Body of pancreas (tissue), 4 donors: ENCODE results near the gene MTRF1L. TPM values are rescaled to one million over a fixed set of nuclear protein-coding genes. Genes with fewer than 3 reads are reported as not detected.

Source experiments
- ATAC-seq: fragments of 150-250 bp; one replicate; pipeline ENCODE4 v1.9.1; 2016
- DNase-seq, 4 donors: peaks; one replicate each; pipeline ENCODE4 v3.0.0-alpha.2; 2019
- H3K27ac ChIP-seq, 4 donors: fragments of 200-600 bp; sonication (generic); 1 replicate in 3 of 4; 2 replicates in 1 of 4; pipeline versions ENCODE4 v1.5.1 to v1.6.1; 2016 to 2019; ENCODE audit warnings: mild to moderate bottlenecking in 1 of 4, mixed read lengths in 1 of 4, moderate library complexity in 1 of 4
- H3K27me3 ChIP-seq, 2 donors: fragments of 200-600 bp; sonication (generic); one replicate each; pipeline ENCODE4 v1.6.0; 2016; ENCODE audit warnings: mild to moderate bottlenecking in 1 of 2
- H3K36me3 ChIP-seq, 2 donors: fragments of 200-600 bp; sonication (generic); replicated peaks in 1 of 2; 2 replicates each; pipeline ENCODE4 v1.5.1; 2016; ENCODE audit warnings: low read depth in 2 of 2; ENCODE audit not compliant: insufficient read depth in 1 of 2
- H3K4me1 ChIP-seq: fragments of 200-600 bp; sonication (generic); one replicate; pipeline ENCODE4 v1.6.0; 2016
- H3K4me3 ChIP-seq, 2 donors: fragments of 200-600 bp; sonication (generic); 1 replicate in 1 of 2; 2 replicates in 1 of 2; pipeline ENCODE4 v1.5.1; 2016 to 2019
- H3K9me3 ChIP-seq, 3 donors: fragments of 200-600 bp; sonication (generic); 1 replicate in 2 of 3; 2 replicates in 1 of 3; pipeline ENCODE4 v1.5.1; 2016
- CTCF ChIP-seq, 7 experiments: fragments of 450-650 bp in 4 of 7; fragments of 200-600 bp in 3 of 7; sonication (generic) in 3 of 7; IDR thresholded peaks; one replicate each; pipeline ENCODE4 v1.5.1; 2016 to 2019; ENCODE audit warnings: antibody characterized with exemption in 7 of 7
- POLR2A ChIP-seq, 3 donors: fragments of 450-650 bp; IDR thresholded peaks; one replicate each; pipeline ENCODE4 v1.6.1; 2016; ENCODE audit warnings: antibody characterized with exemption in 3 of 3, mild to moderate bottlenecking in 2 of 3
- WGBS, 2 donors: methylation state at CpG; one replicate each; pipeline ENCODE4 v1.1.5; 2017; 5-methylcytosine and 5-hydroxymethylcytosine counted together
- intact Hi-C: fragments of 100-400 bp; cut with DNase I; formaldehyde crosslinking; loops from one replicate; pipeline ENCODE4 v1.15.1; 2023
- total RNA-seq, 2 donors: library from RNA; depleted of rRNA; stranded (reverse); fragments of >200 nt; gene quantifications; one replicate each; pipeline ENCODE4 v1.1.0, GENCODE V29; 2016

MTRF1L gene
- total RNA-seq, 2 donors from 2014 or later, result 8.6 to 22.7 TPM

DNA sequence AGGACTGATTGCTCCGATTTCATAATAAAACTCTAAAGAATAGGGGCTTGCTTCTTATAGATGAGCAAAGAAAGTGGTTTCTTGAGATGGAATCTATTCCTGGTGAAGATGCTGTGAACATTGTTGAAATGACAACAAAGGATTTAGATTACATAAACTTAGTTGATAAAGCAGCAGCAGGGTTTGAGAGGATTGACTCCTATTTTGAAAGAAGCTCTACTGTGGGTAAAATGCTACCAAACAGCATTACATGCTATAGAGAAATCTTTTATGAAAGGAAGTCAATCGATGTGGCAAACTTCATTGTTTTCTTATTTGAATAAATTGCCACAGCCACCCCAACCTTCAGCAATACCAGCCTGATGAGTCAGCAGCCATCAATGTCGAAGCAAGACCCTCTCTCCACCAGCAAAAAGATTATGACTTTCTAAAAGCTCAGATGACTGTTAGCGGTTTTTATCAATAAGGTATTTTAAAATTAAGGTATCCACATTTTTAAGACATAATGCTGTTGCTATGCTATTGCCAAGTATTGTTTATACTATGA lies 12.7 kb upstream of the MTRF1L start:
- ATAC-seq (no peak), DNase-seq (no peak)
- H3K4me1 ChIP-seq, result no peaks in the 10 kb centered on the region
- no peak overlapping the region for H3K4me3 ChIP-seq
- TF ChIP-seq CTCF (IDR thresholded peaks at IDR 0.05), result no peak
- no peak for TF ChIP-seq POLR2A (IDR thresholded peaks at IDR 0.05)
- intact Hi-C loops, result no loop called here
- no peaks in the 10 kb centered on the region for H3K9me3 ChIP-seq
- no peak overlapping the region for H3K27ac ChIP-seq
- H3K27me3 ChIP-seq, result no peaks in the 10 kb centered on the region
- no peaks in the 10 kb centered on the region for H3K36me3 ChIP-seq
- WGBS, 2 donors, result 61 to 78% methylated on average over 4 of the region's 4 CpGs

DNA sequence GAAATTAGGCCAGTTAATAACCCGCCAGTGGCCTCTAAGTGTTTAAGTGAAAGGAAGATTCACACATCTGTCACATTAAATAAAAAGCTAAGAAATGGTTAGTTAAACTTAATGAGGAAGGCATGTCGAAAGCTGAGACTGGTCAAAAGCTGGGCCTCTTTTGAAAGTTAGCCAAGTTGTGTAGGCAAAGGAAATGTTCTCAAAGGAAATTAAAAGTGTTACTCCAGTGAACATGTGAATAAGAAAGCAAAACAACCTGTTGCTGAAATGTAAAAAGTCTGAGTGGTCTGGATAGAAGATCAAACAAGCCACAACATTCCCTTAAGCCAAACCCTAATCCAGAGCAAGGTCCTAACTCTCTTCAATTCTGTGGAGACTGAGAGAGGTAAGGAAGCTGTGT lies 10.9 kb upstream of the MTRF1L start:
- Histone ChIP-seq H3K36me3 (no peaks in the 10 kb centered on the region), H3K9me3 (no peaks in the 10 kb centered on the region), H3K27ac (no peak overlapping the region), H3K27me3 (no peaks in the 10 kb centered on the region), H3K4me1 (no peaks in the 10 kb centered on the region), H3K4me3 (no peak overlapping the region)
- TF ChIP-seq POLR2A (IDR thresholded peaks at IDR 0.05) (no peak), CTCF (IDR thresholded peaks at IDR 0.05) (no peak)
- WGBS, 2 donors, result 73 to 78% methylated on average over 2 of the region's 2 CpGs
- ATAC-seq (no peak), DNase-seq (no peak)
- intact Hi-C loops, result no loop called here

DNA sequence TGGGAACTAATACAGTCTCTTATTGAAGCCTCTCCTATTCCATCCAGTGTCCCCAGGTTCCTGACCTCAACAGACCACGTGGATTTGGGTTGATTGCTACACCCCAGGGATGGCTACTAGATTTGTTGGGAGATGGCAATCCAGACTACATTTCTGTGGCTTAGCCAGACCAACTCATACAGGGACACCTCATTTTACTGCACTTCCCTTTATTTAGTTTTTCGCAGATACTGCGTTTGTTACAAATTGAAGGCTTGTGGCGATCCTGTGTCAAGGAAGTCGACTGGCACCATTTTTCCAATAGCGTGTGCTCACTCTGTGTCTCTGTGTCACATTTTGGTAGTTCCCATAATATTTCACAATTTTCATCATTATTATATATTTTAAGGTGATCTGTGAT lies 10.3 kb upstream of the MTRF1L start:
- 79 to 87% methylated on average over 6 of the region's 6 CpGs for WGBS, 2 donors
- Histone ChIP-seq H3K36me3 (no peaks in the 10 kb centered on the region), H3K4me3 (no peak overlapping the region), H3K27ac (no peak overlapping the region), H3K9me3 (no peaks in the 10 kb centered on the region), H3K27me3 (no peaks in the 10 kb centered on the region), H3K4me1 (no peaks in the 10 kb centered on the region)
- TF ChIP-seq CTCF (IDR thresholded peaks at IDR 0.05) (no peak), POLR2A (IDR thresholded peaks at IDR 0.05) (no peak)
- intact Hi-C loops, result no loop called here
- ATAC-seq (no peak), DNase-seq (no peak)

- peaks cover 38% of the 10 kb centered on the region for H3K4me1 ChIP-seq
- no peaks in the 10 kb centered on the region for H3K27me3 ChIP-seq
- intact Hi-C loops, result no loop called here
- ATAC-seq, result no peak
- DNase-seq, result no peak
- WGBS, 2 donors, result 0 to 1% methylated on average over 6 of the region's 6 CpGs
- no peaks in the 10 kb centered on the region for H3K36me3 ChIP-seq
- TF ChIP-seq CTCF (IDR thresholded peaks at IDR 0.05) (no peak), POLR2A (IDR thresholded peaks at IDR 0.05) (no peak)
- no peaks in the 10 kb centered on the region for H3K9me3 ChIP-seq
- peak overlapping the region; percentile 59 to 76 for H3K4me3 ChIP-seq
- peak overlapping the region in 3 of 4 donors; percentile 72 to 88 (median 85) for H3K27ac ChIP-seq
Measured at GRCh38 chr6:153003366-153003690, 819 bp upstream of the MTRF1L start.
